HEK293 (cell line): ENCODE measurements around the gene RNASE8.

ENCODE experiments used
- CTCF ChIA-PET: fragments of 350-600 bp; formaldehyde crosslinking; extraction: SDS; loops from one replicate; lab custom pipeline; 2021; ENCODE audit warnings: antibody characterized with exemption; lab: Yijun Ruan, JAX
- POLR2A ChIA-PET: fragments of 300-600 bp; formaldehyde crosslinking; extraction: SDS; loops from one replicate; lab custom pipeline; 2020; ENCODE audit warnings: antibody characterized with exemption, inconsistent platforms; lab: Yijun Ruan, JAX
- H3K27ac ChIP-seq: fragments of 200-500 bp; sonication (Bioruptor generic); 2 replicates; pipeline ENCODE4 v1.5.1; 2014; ENCODE audit warnings: low read depth, low read length, control low read depth, inconsistent platforms; ENCODE audit errors: extremely low read depth
- H3K36me3 ChIP-seq, 2 experiments: fragments of 200-500 bp in 1 of 2; sonication (Bioruptor generic) in 1 of 2; 1 replicate in 1 of 2; 2 replicates in 1 of 2; pipeline ENCODE4 v1.5.1; 2014 to 2017; ENCODE audit warnings: inconsistent platforms in 2 of 2, low read length in 2 of 2; ENCODE audit not compliant: control insufficient read depth in 2 of 2, insufficient read depth in 1 of 2
- H3K4me1 ChIP-seq: fragments of 200-500 bp; sonication (Bioruptor generic); 2 replicates; pipeline ENCODE4 v1.5.1; 2014; ENCODE audit warnings: mild to moderate bottlenecking, low read length, inconsistent platforms; ENCODE audit not compliant: control insufficient read depth, insufficient read depth
- H3K4me3 ChIP-seq: 2 replicates; pipeline ENCODE4 v1.5.1; 2011; ENCODE audit warnings: low read depth, mild to moderate bottlenecking, control low read depth, low read length, moderate library complexity
- H3K9me3 ChIP-seq: fragments of 200-500 bp; sonication (Bioruptor generic); 2 replicates; pipeline ENCODE4 v1.5.1; 2014; ENCODE audit warnings: low read depth, low read length, inconsistent platforms; ENCODE audit not compliant: control insufficient read depth, insufficient read depth
- EGR2 ChIP-seq: fragments of 450-650 bp; formaldehyde crosslinking; IDR thresholded peaks from 2 replicates; pipeline ENCODE4 v1.5.1; 2016; ENCODE audit warnings: low read depth, missing biosample characterization, missing genetic modification characterization
- GLI4 ChIP-seq: fragments of 450-650 bp; formaldehyde crosslinking; IDR thresholded peaks from 2 replicates; pipeline ENCODE4 v1.5.1; 2016; ENCODE audit warnings: missing biosample characterization, missing genetic modification characterization
- OVOL3 ChIP-seq: fragments of 450-650 bp; formaldehyde crosslinking; IDR thresholded peaks from 2 replicates; pipeline ENCODE4 v1.5.1; 2016; ENCODE audit warnings: missing biosample characterization, missing genetic modification characterization
- REPIN1 ChIP-seq: fragments of 450-650 bp; formaldehyde crosslinking; IDR thresholded peaks from 2 replicates; pipeline ENCODE4 v1.5.1; 2017; ENCODE audit warnings: missing biosample characterization, missing genetic modification characterization, low read depth
- WT1 ChIP-seq: fragments of 450-650 bp; formaldehyde crosslinking; IDR thresholded peaks from 2 replicates; pipeline ENCODE4 v1.5.1; 2016; ENCODE audit warnings: missing biosample characterization, missing genetic modification characterization
- ZNF169 ChIP-seq: fragments of 450-650 bp; formaldehyde crosslinking; IDR thresholded peaks from 2 replicates; pipeline ENCODE4 v1.5.1; 2016; ENCODE audit warnings: missing biosample characterization, missing genetic modification characterization
- ZNF202 ChIP-seq: fragments of 450-650 bp; formaldehyde crosslinking; IDR thresholded peaks from 2 replicates; pipeline ENCODE4 v1.5.1; 2016; ENCODE audit warnings: missing biosample characterization, missing genetic modification characterization, borderline replicate concordance
- ZNF221 ChIP-seq: fragments of 450-650 bp; formaldehyde crosslinking; IDR thresholded peaks from 2 replicates; pipeline ENCODE4 v1.5.1; 2017; ENCODE audit warnings: missing biosample characterization, missing genetic modification characterization, borderline replicate concordance
- ZNF433 ChIP-seq: fragments of 450-650 bp; formaldehyde crosslinking; IDR thresholded peaks from 2 replicates; pipeline ENCODE4 v1.5.1; 2016; ENCODE audit warnings: missing biosample characterization, missing genetic modification characterization, low read depth
- ZNF529 ChIP-seq: fragments of 450-650 bp; formaldehyde crosslinking; IDR thresholded peaks from 2 replicates; pipeline ENCODE4 v1.5.1; 2017; ENCODE audit warnings: missing genetic modification characterization, missing biosample characterization; ENCODE audit not compliant: insufficient replicate concordance
- ZNF544 ChIP-seq: fragments of 450-650 bp; formaldehyde crosslinking; IDR thresholded peaks from 2 replicates; pipeline ENCODE4 v1.5.0; 2017; ENCODE audit warnings: missing biosample characterization, missing genetic modification characterization
- ZNF558 ChIP-seq: fragments of 450-650 bp; formaldehyde crosslinking; IDR thresholded peaks from 2 replicates; pipeline ENCODE4 v1.5.1; 2016; ENCODE audit warnings: missing biosample characterization, missing genetic modification characterization
- ZNF561 ChIP-seq: fragments of 450-650 bp; IDR thresholded peaks from 2 replicates; pipeline ENCODE4 v1.5.1; 2018; ENCODE audit warnings: missing biosample characterization, missing genetic modification characterization, borderline replicate concordance
- ZNF600 ChIP-seq: fragments of 450-650 bp; formaldehyde crosslinking; IDR thresholded peaks from 2 replicates; pipeline ENCODE4 v1.5.1; 2016; ENCODE audit warnings: missing biosample characterization, missing genetic modification characterization
- ZNF791 ChIP-seq: fragments of 450-650 bp; formaldehyde crosslinking; IDR thresholded peaks from 2 replicates; pipeline ENCODE4 v1.5.1; 2016; ENCODE audit warnings: missing biosample characterization, missing genetic modification characterization
- ZNF792 ChIP-seq: fragments of 450-650 bp; formaldehyde crosslinking; IDR thresholded peaks from 2 replicates; pipeline ENCODE4 v1.5.1; 2016; ENCODE audit warnings: missing biosample characterization, missing genetic modification characterization
- ZXDB ChIP-seq: fragments of 450-650 bp; formaldehyde crosslinking; IDR thresholded peaks from 2 replicates; pipeline ENCODE4 v1.5.1; 2016; ENCODE audit warnings: missing biosample characterization, missing genetic modification characterization
- TF ChIP-seq, protein P1 (sequence below): fragments of 450-650 bp; formaldehyde crosslinking; IDR thresholded peaks from 2 replicates; pipeline ENCODE4 v1.5.1; 2016; ENCODE audit warnings: missing biosample characterization, missing genetic modification characterization
- TF ChIP-seq, protein P2 (sequence below): fragments of 450-650 bp; formaldehyde crosslinking; IDR thresholded peaks from 2 replicates; pipeline ENCODE4 v1.5.1; 2016; ENCODE audit warnings: missing biosample characterization, missing genetic modification characterization, borderline replicate concordance

Gene RNASE8

DNA sequence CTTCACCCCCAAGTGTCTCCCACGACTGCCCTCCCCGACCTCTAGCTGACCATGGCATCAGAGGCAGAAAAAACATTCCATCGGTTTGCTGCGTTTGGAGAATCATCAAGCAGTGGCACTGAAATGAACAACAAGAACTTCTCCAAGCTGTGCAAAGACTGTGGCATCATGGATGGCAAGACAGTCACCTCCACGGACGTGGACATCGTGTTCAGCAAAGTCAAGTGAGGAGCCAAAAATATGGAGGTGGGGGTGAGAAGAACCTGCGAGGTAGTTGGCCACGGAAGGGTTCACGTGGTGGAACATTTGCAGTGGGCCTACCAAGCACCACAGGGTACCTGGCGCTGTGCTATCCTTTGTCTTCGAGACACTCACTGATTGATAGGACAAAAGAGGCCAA lies 27.1 kb upstream of the RNASE8 start:
- TF ChIP-seq ZXDB: no peak

DNA sequence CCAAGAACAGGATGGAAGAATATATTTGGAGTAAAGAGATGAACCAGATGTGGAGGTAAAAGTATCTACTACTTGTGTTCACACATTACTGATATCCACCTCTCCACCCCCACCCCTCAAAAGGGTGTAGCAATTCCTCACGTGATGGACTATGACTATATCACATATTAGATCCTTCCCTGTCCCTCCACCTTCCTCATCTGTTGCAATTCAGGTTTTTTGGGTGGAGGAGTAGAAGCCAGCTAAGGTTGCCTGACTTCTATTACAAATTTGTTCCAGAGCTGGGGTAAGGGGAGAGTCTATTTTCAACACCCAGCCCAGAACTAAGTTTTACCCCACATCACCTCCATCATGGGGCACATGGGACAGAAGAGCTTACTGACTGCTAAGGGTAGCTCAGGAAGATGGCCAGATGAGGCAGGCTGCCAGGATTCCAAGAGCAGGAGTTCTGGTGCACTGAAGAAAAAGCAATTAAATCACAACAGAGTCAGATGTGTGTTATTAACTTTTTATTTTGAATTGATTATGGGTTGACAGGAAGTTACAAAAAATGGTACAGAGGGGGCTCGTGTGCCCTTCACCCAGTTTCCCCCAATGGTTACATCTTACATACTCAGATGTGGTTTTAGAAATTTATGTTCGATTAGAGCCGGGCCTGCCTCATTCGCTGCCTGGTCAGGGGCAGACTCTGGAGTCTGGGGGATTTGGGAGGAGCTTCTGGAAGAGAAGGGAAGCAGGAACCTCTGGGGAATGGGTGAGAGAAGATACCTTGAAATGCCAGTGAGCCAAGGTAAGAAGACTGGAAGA lies 25.1 kb upstream of the RNASE8 start:
- Histone ChIP-seq H3K4me1 (no peaks in the 10 kb centered on the region), H3K36me3 (no peaks in the 10 kb centered on the region), H3K9me3 (no peaks in the 10 kb centered on the region), H3K27ac (no peak overlapping the region), H3K4me3 (no peak overlapping the region)
- ChIA-PET POLR2A (interaction anchor here (1.6 kb wide), 1 partner anchor 13 kb away, joined by 3 read pairs; no protein-coding TSS in a partner anchor), CTCF (interaction anchor here (0.7 to 5.2 kb wide), 7 partner anchors 8 to 72 kb away, joined by 3 to 35 read pairs (median 3); no protein-coding TSS in a partner anchor)
- peak; percentile 96 for TF ChIP-seq ZNF529 (tag by site-specific recombination)
- no peak for TF ChIP-seq ZNF433
- TF ChIP-seq ZNF558 (tag by site-specific recombination): no peak
- TF ChIP-seq, protein P1, sequence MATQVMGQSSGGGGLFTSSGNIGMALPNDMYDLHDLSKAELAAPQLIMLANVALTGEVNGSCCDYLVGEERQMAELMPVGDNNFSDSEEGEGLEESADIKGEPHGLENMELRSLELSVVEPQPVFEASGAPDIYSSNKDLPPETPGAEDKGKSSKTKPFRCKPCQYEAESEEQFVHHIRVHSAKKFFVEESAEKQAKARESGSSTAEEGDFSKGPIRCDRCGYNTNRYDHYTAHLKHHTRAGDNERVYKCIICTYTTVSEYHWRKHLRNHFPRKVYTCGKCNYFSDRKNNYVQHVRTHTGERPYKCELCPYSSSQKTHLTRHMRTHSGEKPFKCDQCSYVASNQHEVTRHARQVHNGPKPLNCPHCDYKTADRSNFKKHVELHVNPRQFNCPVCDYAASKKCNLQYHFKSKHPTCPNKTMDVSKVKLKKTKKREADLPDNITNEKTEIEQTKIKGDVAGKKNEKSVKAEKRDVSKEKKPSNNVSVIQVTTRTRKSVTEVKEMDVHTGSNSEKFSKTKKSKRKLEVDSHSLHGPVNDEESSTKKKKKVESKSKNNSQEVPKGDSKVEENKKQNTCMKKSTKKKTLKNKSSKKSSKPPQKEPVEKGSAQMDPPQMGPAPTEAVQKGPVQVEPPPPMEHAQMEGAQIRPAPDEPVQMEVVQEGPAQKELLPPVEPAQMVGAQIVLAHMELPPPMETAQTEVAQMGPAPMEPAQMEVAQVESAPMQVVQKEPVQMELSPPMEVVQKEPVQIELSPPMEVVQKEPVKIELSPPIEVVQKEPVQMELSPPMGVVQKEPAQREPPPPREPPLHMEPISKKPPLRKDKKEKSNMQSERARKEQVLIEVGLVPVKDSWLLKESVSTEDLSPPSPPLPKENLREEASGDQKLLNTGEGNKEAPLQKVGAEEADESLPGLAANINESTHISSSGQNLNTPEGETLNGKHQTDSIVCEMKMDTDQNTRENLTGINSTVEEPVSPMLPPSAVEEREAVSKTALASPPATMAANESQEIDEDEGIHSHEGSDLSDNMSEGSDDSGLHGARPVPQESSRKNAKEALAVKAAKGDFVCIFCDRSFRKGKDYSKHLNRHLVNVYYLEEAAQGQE: no peak

More for the DNA sequence above, 27.1 kb upstream of the RNASE8 start:
- Histone ChIP-seq H3K4me3 (no peak overlapping the region), H3K27ac (no peak overlapping the region), H3K9me3 (no peaks in the 10 kb centered on the region), H3K4me1 (peaks cover 5% of the 10 kb centered on the region; the same call in 1 of the 2 replicates), H3K36me3 (no peaks in the 10 kb centered on the region)
- CTCF ChIA-PET: interaction anchor here (5.2 kb wide), 1 partner anchor 15 kb away, joined by 35 read pairs; no protein-coding TSS in a partner anchor
- POLR2A ChIA-PET: no interaction called here

DNA sequence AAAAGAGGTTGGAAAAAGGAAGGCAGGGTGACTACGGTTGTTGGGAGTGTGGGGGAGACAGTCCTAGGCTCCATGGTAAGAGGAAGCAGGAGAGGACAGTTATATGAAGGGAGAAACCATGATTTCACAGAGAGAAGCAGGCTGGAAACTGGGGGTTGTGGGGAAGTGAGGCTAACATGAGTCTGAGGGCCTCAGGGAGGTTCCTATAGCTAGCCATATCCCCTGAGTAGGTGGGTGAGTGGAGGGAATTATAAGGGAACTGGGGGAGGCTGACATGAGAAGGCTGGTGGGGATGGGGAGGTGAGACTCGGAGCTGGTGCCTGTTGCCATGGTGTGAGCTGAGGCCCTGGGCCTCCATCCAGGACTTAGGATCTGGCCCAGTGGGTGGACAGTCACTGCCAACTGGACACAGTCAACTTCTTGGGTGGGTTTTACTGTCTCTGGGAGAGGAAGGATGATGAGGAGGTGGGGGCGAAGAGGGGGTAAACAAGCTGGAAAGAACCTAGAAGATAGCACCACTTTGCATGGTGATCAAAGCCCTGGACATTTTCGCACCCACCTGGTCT lies 24.4 kb upstream of the RNASE8 start:
- Histone ChIP-seq H3K4me3 (no peak overlapping the region), H3K9me3 (no peaks in the 10 kb centered on the region), H3K27ac (no peak overlapping the region), H3K36me3 (no peaks in the 10 kb centered on the region), H3K4me1 (no peaks in the 10 kb centered on the region)
- TF ChIP-seq EGR2 (tag by site-specific recombination) (peak; percentile 38; the same call in 1 of the 2 replicates), ZNF600 (tag by site-specific recombination) (no peak), ZNF221 (tag by site-specific recombination) (no peak)
- POLR2A ChIA-PET: interaction anchor here (1.6 kb wide), 1 partner anchor 13 kb away, joined by 3 read pairs; no protein-coding TSS in a partner anchor
- CTCF ChIA-PET: interaction anchor here (0.6 to 5.2 kb wide), 6 partner anchors 8 to 80 kb away, joined by 3 to 35 read pairs (median 3); no protein-coding TSS in a partner anchor

DNA sequence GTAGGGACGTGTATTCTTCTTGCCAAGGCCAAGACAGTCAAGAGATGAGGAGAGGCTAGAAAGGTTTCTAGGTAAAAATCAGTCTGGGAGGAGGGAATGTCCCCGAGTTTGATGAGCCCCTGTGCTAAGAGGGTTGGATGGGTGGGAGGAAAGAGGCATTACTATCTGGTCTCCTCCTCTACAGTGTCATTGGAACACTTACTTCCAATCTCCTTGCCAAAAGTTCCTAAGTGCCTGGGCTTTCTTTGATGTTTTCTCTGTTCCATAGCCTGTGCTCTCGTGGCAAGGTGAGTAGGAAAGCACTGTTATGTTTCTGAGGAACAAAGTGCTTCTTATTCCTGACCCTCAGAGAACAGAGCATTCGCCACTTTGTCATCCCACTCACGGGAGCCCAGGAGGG lies 22.9 kb upstream of the RNASE8 start, which contains the start of gene RNASE13:
Gene RNASE13, minus strand, starts transcription at position 101 of the 400 bp plus-strand sequence. CDS start 519 bp downstream, outside the sequence.
- Histone ChIP-seq H3K36me3 (no peaks in the 10 kb centered on the region), H3K4me3 (no peak within 1 kb of the TSS)
- POLR2A ChIA-PET: no interaction called here
- TF ChIP-seq ZNF792 (tag by site-specific recombination): no peak
- TF ChIP-seq ZNF791 (tag by site-specific recombination): no peak
- no peak for TF ChIP-seq ZNF169 (tag by site-specific recombination)
- no peak for TF ChIP-seq ZNF202 (tag by site-specific recombination)
- TF ChIP-seq ZNF561 (tag by site-specific recombination): no peak
- no peak for TF ChIP-seq ZNF544 (tag by site-specific recombination)
- TF ChIP-seq, protein P2, sequence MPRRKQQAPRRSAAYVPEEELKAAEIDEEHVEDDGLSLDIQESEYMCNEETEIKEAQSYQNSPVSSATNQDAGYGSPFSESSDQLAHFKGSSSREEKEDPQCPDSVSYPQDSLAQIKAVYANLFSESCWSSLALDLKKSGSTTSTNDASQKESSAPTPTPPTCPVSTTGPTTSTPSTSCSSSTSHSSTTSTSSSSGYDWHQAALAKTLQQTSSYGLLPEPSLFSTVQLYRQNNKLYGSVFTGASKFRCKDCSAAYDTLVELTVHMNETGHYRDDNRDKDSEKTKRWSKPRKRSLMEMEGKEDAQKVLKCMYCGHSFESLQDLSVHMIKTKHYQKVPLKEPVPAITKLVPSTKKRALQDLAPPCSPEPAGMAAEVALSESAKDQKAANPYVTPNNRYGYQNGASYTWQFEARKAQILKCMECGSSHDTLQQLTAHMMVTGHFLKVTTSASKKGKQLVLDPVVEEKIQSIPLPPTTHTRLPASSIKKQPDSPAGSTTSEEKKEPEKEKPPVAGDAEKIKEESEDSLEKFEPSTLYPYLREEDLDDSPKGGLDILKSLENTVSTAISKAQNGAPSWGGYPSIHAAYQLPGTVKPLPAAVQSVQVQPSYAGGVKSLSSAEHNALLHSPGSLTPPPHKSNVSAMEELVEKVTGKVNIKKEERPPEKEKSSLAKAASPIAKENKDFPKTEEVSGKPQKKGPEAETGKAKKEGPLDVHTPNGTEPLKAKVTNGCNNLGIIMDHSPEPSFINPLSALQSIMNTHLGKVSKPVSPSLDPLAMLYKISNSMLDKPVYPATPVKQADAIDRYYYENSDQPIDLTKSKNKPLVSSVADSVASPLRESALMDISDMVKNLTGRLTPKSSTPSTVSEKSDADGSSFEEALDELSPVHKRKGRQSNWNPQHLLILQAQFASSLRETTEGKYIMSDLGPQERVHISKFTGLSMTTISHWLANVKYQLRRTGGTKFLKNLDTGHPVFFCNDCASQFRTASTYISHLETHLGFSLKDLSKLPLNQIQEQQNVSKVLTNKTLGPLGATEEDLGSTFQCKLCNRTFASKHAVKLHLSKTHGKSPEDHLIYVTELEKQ: no peak
- TF ChIP-seq REPIN1 (tag by site-specific recombination): no peak
- no peak for TF ChIP-seq GLI4 (tag by site-specific recombination)
- TF ChIP-seq WT1 (tag by site-specific recombination): no peak
- no peak for TF ChIP-seq OVOL3

More for the DNA sequence above, 22.9 kb upstream of the RNASE8 start, which contains the start of gene RNASE13:
- H3K4me1 ChIP-seq: no peaks in the 10 kb centered on the region
- CTCF ChIA-PET: interaction anchor here (0.5 to 5.2 kb wide), 5 partner anchors 20 to 335 kb away, joined by 3 to 35 read pairs (median 4); no protein-coding TSS in a partner anchor
- H3K27ac ChIP-seq: no peak within 1 kb of the TSS
- H3K9me3 ChIP-seq: no peaks in the 10 kb centered on the region
